IPS DF 19.7 (cell line): ENCODE data around the gene TMTC1.
"Not testable (repeated sequence)": the region's sequence is repeated elsewhere in the genome, so short reads cannot be mapped to it uniquely, and the experiment has no call there.

Experiments used
- DNase-seq: peaks from one replicate; pipeline ENCODE4 v3.0.0-alpha.2; 2013; ENCODE audit warnings: low read depth, low spot score

The TMTC1 gene

GRCh38 chr12:29672580-29672979, 111.2 kb downstream of the TMTC1 start:
- no peak for DNase-seq

DNA sequence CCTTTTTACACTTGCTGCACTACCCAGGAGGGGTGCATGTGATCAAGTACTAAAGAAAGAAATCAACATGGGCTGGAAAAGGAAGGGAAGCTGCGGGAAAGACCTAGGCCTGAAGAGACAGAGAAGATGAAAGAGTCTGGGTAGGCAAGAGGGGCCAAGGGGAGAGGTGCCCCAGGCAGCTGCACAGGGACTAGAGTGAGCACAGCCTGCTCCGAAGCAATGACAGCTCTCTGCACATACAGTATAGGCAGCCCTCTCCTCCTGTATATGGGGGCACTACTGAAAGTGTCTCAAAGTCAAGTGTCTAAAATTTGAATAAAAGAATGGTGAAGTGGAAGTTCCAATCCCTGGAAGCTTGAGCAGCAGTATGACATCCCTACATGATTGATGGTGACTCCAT, 112.0 kb downstream of the TMTC1 start:
- DNase-seq, result no peak

DNA sequence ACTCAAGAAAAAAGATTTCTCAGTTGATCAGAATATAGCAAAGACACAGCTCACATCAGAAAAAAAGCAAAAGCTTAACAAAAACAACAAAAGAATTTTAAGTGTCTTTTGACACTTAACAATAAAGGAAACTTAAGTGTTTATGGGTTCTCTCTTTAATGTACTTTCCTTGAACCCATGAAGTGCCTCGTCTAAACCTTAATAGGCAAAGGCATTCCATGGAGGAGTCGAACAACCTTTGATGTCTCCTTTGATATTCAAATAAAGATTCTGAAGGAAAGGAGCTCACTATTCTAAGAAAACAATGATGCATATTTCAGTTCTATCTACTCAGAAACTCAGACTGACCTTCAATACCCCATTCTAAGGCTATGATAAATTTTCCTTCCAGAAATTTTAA, 116.7 kb downstream of the TMTC1 start:
- DNase-seq, result no peak

- no peak for DNase-seq
Observed at GRCh38 chr12:29665107-29665506, 118.6 kb downstream of the TMTC1 start.

DNA sequence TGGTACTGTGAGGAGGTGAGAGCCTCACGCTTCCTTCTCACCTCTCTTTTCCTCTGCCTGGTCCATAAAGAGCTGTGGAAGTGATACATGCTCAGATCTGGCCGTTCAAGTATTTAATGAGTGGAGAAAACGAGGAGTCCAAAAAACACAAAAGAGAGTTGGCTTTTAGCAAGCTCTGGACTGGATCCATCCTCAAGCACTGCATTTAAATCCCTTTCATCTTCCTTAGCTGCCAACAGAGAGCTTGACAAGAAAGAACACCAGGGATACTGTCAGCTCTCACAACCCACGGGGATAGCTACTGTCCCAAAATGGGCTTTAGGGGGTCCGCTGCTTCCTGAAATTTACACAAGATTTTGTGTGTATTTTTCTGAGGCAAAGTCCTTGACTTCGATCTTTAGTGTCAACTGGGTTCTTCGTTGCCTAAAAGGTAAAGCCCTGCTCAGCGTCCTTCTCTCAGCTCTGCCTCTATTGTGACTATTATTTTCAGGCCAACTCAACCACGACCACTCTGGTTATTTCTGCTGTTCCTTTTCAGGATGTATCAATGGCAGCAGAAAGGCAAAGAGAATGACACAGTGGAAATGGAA, 120.9 kb downstream of the TMTC1 start:
- DNase-seq, result no peak

DNA sequence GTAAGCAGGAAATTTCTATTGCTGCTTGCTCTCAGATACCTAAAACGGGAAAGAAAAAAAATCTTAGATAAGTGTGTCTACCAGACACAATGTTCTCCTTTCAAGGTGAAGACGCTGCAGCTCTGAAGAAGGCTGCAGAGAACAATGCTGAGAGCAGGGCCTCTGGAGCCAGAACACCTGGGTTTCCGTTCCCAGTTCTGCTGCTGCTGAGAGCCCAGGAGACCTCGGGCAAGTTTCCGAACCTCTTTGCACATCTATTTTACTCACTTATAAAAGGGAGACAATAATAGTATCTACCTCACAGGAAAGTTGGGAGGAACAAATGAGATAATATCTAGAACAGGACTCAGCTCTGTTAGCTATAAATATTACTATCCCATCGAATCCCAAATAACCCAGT, 122.9 kb downstream of the TMTC1 start:
- DNase-seq, result no peak

GRCh38 chr12:29656762-29657538, 126.8 kb downstream of the TMTC1 start:
- no peak for DNase-seq

GRCh38 chr12:29655861-29656260, 127.9 kb downstream of the TMTC1 start:
- DNase-seq, result no peak

GRCh38 chr12:29653286-29653685, 130.5 kb downstream of the TMTC1 start:
- DNase-seq, result no peak

DNA sequence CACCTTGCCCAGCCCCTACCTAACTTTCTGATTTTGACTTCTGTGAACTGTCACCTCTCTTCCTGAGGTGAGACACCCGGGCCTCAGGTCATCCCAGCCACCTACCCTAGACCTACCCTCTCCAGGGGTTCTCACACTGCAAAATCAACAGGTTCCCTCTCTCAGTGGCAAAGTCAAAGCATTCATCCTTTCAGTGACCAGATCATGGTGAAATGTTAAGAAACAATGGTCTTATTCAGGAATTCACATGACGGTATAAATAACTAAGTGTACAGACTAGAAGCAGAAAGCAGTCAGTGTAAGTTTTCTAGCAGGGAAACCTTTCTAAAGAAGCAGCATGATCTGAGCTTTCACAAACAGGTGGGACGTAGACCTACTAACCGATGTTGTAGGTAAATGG, 133.4 kb downstream of the TMTC1 start:
- no peak for DNase-seq

GRCh38 chr12:29649722-29650121, 134.0 kb downstream of the TMTC1 start:
- no peak for DNase-seq

DNA sequence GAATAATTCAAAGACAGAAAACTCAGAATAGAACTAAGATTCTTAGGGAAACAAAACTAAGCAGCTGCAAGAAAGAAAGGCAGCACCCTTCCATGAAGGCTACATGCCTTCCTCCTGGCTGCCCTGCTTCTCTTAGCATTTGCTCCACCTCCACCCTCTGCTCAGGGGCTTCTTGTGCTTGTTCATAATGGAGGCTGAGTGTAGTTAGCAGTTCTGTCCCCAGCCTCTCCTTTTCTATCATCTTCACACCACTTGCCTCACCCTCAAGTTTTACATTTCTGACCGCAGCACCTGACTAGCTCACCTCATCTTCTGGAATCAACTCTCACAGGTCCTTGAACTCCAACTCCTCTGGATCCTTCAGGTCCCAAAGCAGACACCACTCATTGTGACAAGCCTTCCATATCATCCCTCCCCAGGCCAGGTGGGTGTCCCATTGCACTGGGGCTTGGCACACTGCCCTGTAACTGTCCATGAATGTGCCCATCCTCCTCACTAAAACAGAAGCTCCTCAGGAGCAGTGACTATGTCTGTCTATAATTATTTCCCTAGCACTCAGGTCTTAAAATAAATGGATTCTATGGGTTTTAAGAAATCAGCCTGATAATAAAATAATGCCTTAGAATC, 139.1 kb downstream of the TMTC1 start:
- no peak for DNase-seq

DNA sequence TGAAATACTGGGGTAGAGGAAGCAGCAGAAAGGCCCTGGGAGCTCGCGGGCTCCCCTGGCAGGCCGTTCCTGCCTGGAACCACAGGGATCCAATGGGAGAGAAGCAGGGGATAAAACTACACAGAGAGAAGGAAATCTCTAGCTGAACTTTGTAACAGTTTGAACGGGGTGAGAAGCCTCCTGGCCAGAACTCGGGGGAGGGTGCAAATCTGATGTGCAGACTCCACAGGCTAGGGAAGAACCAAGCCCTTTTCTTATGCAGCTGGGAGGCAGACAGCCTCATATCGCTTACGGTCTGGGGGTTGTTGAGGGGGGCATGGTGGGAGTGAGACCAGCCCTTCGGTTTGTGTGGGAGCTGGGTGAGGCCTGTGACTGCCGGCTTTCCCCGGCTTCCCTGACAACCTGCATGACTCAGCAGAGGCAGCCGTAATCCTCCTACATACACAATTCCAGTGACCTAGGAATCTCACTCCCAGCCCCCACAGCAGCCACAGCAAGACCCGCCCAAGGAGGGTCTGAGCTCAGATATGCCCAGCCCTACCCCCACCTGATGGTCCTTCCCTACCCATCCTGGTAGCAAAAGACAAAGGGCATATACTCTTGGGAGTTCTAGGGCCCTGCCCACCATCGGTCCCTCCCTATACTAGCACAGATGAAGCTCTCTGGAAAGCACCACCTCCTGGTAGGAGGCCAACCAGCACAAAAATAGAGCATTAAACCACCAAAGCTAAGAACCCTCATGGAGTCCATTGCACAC, 143.0 kb downstream of the TMTC1 start:
- DNase-seq, result no peak

- no peak for DNase-seq
Observed at GRCh38 chr12:29639893-29640495, 143.7 kb downstream of the TMTC1 start.

DNA sequence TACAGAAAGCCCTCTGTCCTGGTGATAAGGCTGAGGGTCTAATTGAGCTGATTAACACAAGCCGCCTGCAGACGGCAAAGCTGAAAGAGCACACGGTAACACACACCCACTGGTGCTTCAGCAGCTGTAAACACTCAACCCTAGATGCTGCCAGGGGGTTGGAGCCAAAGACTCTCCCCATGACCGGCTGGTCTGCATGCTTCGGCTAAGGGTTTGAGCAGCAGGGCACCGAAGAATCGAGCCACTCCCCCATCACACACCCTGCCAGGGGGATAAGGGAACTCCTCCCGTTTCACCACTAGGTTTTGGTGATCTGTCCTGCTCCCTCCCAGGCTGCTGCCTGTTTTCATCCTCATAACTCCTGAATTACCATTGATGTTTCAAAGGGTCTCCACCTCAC, 145.2 kb downstream of the TMTC1 start:
- DNase-seq, result no peak

GRCh38 chr12:29634057-29634456, 149.7 kb downstream of the TMTC1 start:
- no peak for DNase-seq

GRCh38 chr12:29630164-29630563, 153.6 kb downstream of the TMTC1 start:
- not testable (repeated sequence) for DNase-seq

- no peak for DNase-seq
Observed at GRCh38 chr12:29627221-29627620, 156.5 kb downstream of the TMTC1 start.

DNA sequence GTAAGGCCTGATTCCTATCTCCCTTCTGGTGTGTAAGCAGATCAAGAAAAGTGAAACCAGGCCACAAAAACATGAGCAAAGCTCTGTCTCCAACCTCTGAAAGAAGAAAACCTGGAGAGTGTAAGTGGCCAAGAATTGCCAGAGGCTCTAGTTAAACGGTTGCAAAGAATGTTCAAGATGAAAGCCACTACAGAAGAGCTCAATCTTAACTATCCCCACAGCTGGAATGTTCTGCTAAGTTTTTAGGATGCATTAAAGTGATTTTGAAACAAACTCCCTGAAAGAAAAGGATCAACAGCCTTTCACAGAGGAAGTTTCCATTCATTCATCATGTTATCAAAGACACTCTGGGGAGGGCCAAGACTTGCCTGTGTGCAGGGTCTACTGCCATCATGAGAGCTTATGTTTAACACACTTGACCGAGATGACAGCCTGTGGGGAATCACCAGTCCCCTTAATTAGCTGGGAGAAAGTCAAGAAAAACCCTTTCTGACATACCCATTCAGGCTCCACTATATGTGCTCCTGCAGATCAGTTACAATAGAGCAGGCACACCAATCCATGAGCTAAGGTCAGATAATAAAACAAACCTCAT, 158.3 kb downstream of the TMTC1 start:
- DNase-seq, result no peak

DNA sequence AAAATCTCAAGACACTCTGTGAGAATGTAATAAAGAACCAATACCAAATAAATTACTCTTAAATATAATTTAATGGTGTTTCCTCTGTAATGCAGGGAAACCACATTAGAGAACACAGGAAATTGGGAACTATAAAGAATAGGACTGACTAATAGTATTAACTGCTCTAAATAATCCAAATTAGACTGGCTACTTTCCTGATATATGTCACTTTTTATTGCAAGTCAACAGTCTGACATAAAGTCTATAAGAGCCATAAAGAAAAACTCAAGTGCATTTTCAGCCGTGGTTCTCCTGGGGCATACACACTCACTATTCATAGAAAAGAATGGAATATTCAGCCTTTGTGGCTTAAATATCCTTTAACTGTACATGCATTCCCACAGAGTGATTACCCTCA, 161.5 kb downstream of the TMTC1 start:
- DNase-seq, result no peak

GRCh38 chr12:29620030-29620429, 163.7 kb downstream of the TMTC1 start:
- no peak for DNase-seq

DNA sequence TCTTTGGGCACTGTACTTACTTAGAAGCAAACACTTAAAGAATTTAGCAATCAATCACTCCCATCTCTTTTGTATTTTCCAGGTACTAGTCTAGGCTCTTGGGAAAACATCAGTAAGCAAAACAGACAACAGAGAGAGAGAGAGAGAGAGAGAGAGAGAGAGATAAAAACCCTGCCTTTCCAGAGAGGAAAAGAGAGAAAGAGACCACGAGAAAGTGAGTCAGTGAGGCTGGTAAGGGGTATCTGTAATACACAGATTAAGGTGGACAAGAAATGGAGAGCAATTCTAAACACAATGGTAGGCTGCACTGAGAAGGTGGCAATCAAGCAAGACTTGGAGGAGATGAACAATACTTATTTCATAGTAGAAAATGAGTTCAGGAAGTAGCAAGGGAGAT, 166.3 kb downstream of the TMTC1 start:
- DNase-seq, result no peak
